GM19455 (cell line): Measurements from ENCODE around the gene KEL.

ENCODE experiments used
- ATAC-seq: cut with Tn5 transposase; IDR thresholded peaks from one replicate; pipeline ENCODE4 v1.9.1; 2021; ENCODE audit not compliant: unreplicated experiment

Gene KEL

DNA sequence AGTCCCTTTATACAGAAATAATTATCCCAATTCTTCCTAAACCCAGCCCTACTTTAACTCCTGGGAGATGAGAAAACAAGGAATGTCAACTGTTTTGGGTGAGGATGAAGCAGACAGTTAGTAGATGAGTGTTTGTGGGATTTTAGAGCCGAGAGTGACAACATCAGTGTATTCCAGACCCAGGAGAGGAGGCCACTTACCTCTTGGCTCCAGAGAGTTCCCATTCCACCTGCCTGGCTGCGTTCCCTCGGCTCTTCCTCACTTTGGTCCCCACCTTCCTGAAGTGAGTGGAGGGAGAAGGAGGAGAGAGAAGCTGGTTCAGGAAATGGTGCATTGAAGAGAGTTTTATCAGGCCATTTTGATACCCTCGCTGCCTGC lies 579 bp downstream of the KEL start:
- no peak for ATAC-seq

DNA sequence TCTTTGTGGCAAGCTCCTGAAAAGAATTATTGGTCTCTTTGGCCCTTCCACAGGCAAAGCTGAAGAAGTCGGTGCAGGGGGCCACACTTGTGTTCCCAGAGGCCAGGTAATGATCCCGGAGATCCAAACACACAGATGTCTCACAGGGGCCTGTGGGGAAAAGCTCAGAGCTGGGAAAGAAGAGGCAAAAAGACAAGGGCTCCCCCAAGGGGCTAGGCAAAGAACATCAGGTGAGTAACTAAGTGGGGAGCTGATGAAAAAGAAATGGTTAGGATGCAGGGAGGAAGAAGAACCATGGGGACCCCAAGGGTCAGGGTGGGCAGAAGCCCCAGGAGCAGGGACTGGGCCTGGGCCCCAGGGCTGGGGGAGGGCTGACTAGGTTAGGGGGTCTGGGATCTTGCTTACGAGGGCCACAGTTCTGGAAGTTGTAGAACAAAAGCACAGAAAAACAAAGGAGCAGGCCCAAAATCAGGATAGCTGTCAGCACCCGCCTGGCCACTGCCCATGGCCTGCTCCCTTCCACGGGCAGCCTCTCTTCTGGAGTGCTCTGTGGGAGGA lies 1.1 kb downstream of the KEL start:
- ATAC-seq: no peak

DNA sequence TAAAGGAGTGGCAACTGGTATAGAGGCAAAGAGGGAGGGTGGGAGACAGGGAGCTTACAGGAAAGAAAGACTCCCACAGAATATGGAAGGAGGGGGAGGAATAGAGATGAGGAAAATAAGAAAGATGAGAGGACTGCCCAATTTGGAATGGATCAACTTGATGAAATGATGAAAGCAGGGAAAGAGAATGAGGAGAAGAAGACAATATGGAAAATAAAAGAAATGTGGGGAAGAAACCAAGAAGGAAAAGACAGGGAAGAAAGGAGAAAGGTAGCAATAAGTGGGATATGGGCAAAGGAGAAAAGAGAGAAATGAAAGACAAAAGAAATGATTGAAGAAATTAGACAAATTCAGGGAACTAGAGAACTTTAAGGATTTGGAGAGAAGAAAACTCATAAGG lies 3.0 kb downstream of the KEL start:
- ATAC-seq: no peak

DNA sequence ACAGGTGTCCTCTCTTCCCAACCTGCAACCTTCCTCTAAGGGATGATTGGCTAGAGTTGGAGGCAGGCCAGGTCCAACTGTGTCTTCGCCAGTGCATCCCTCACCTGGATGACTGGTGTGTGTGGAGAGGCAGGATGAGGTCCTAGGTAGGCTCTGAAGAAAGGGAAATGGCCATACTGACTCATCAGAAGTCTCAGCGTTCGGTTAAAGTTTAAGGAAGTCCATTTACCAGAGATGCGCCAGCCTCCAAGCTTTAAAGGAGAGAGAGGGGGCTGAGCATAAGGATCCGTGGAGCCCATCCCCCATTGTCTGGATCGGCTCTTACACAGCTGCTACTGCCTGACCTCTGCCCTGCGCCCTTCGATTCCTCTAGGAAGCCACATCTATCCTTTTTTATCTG lies 4.4 kb downstream of the KEL start:
- ATAC-seq: no peak

DNA sequence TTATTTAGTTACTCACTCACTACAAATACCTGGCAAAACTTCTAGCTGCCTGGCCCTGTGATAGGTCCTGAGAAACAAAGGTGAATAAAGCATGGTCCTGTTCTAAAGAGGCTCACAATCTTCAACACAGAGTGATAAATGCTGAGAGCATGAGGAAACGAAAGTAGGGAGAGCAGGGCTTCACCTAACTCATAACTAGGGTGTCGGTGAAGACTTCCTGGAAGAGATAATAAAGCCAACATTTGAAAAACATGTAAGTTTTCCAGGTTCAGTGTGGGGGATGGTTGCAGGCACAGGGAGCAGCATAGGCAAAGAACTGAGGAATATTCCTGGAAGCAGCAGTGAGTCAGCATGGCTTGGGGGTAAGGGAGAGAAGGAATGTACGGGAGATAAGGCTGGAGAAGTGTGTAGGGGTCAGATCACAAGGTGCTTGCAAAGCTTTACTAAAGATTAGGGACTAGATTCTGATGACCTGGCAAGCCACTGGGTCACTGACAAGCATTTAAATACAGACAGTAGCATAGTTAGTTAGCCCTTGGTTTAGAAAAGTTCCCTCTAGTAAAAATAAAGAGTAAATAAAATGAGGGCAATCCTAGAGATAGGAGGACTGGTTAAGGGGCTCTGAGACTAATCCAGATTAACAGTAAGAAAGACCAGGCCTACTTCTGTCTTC lies 5.1 kb downstream of the KEL start:
- no peak for ATAC-seq

DNA sequence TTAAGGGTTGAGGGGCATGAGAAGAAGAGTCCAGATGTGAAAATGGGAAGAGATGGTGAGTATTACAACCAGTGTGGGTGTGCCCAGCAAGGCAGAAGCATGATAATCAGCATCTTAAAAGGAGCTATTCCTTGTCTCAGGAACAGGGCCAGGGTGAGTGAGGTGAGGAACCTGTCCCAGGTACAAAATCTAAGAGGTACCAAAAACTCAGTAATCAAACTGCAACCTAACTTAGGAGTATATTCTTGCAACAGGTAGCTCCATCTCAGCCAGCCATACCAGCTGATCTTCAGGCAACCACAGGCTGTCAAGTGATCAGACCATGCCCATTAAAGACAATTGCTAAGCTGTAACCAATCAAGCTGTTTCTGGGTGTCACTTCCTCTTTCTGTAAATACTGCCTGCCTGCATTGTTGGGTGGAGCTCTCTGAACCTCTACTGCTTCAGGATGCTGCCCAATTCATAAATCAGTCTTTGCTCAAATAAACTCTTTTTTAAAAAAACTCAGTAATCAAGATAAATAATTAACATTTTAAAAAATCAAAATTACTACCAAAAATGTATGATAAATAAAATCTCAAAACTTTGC lies 7.4 kb downstream of the KEL start:
- ATAC-seq: no peak

DNA sequence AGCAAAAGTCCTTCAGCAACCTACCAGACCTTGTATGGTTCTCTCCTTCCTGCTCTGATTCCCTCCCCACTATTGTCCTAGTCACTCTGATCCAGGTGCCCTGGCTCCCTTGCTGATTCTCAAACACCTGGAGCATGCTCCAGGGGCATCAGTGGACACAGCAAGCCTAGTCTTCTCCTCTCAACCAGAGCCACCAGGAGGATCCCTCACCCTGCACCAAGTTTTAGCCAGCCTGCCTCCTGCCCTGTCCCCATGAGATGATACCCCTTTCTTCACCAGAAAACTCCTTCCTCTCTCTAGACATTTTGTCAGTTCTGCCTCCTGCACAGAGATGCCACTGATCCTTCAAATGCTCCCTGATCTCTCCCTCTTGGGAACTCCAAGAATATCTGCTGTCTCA lies 11.9 kb downstream of the KEL start:
- no peak for ATAC-seq

DNA sequence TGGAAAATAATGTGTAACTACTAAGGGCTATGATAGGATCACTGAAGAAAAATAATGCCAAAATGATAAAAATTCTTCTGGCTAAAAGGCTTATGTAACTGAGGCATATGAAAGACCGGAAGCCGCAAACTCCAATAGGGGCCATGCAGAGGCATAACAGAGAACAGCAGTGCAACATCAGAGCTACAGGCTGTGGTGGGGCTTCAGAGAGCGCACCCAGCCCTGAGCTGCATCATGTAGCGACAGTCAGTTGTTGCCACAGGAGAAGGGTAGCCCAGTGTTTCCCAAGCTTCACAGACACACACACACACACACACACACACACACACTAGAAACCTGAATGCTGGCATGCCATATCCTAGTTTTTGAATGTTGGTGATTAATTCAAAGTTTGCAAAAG lies 13.6 kb downstream of the KEL start:
- ATAC-seq: no peak

DNA sequence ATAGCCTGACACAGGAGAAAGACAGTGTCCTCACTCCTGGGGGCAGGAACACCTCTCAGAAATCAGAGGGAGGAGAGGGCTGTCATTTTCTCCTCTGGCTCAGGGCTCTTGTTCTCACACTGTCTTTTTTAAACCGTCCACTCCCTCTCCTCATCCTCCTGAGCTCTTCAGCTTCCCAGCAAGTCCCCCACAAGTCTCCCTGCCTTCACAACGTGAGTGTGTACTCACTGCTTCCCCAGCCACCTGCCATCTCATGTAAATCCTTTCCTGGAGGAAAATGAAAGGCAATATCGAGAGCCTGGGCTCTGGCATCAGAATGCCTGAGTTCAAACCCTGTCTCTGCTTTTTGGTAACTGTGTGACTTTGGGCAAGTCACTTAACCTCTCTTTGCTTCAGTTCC lies 17.2 kb downstream of the KEL start:
- ATAC-seq: no peak

DNA sequence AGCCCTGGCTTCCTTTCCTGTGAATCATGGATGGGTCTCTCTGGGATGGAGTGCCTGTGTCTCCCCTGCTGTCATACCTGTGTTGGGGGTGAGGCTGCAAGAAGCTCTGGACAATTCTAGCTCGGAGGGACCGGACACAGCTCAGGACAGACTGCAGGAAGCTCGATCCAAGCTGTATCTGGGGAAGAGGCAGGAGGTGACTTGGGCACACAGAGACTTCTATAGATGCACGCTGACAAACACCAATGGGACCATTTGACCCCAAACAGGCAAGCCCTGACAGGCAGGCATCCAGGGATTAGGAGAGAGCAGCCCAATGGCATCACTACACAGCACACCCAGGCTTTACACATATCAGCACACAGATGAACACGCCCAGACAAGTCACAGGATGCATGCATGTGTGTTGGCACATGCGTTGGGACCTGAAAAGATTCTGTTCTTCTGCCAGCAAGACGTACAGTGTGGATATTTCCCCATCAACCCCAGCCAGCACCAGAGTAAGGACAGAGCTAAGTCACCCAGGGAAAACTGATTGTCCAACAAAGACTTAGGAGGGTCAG lies 18.4 kb downstream of the KEL start:
- ATAC-seq: no peak

DNA sequence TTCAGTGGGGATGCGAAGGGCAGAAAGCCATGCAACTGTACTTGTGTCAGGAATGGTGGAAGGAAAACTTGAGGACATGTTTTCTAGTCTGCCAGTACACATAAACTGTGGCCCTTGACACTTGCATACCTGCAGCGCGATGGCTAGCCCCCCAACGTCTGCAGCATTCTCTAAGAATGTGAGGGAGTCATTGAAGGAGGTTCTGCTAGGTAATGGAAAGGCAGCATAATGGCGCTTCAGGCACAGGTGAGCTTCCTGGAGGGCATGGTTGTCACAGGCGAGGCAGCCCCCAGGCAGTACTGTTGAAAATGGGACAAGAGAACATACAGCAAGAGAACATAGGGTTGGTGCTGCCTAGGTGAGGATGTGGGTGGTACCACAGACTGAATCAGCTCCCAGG lies 19.4 kb downstream of the KEL start:
- no peak for ATAC-seq

DNA sequence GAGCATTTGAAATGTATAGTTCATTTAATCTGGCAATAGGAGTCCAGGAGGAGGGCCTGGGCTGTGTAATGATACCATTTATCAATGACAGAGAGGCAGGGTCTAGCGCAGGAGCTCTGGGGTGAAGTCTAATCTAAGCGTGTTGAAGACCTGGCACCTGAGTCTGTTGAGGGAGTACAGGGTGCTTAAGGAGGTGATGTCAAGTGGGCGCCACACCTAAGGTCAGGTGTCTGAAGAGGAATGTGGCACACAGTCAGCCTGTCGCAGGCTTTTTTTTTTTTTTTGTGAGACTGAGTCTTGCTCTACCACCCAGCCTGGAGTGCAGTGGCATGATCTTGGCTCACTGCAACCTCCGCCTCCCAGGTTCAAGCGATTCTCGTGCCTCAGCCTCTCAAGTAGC lies 20.6 kb downstream of the KEL start:
- ATAC-seq: no peak

DNA sequence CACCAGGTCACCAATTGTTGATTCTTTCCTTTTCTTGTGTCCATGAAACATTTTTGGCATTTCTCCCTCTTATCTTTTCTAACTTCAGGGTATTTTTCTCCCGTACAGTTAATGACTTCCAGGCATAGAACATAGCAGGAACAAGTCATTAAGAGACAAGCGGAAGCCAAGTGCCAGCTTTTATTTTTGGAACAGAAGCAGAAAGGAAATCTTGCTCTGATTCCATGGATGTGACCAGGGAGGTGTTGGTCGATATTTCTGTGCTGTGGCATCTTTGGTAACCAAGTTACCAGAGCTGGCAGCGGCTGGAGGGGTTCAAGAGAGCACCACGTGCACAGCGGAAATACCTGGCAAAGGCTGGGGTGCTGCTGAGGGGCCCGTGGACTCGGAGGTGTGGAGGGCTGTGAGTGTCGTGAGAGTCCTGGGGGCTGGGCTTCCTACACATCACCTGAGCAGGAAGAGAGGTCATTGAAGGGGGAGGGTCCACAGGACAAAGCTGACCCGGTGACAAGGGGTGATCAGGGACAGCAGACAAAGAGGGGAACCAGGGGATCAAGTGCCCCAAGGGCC lies 21.1 kb downstream of the KEL start:
- ATAC-seq: no peak

DNA sequence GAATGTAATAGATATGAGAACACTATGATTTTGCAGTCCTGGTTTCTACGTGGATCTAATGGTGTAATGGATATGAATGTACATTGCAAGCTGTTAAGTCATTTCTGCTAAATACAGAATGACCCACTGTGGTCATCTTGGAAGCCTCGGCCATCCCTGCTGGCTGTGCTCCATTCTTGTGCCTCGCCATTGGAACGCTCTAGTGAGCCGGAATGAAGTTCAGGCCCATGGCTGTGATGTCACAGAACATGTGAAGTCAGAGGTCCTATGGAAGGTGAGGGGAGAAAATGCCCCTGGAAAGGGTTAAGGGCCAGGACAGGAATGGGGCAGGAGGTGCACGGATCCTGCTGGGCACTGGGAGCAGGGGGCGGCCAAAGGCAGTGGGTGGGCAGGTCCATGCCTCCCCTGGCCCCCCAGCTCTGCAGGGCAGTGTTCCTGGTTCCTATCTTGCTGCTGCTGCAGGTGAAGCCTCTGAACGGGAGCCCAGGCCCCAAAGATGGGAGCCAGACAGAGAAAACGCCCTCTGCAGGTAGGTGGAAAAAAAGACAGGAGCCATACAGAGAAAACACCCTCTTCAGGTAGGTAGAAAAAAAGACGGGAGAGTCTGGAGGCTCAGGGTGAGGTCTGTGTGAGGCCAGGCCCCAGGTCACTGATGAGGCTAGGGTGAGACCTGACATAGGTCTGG lies 22.8 kb downstream of the KEL start, which contains the start of gene LLCFC1:
Gene LLCFC1 (plus strand): TSS at position 259 of the 685 bp plus-strand sequence. CDS start 138 bp downstream, at position 397.
- ATAC-seq: no peak

DNA sequence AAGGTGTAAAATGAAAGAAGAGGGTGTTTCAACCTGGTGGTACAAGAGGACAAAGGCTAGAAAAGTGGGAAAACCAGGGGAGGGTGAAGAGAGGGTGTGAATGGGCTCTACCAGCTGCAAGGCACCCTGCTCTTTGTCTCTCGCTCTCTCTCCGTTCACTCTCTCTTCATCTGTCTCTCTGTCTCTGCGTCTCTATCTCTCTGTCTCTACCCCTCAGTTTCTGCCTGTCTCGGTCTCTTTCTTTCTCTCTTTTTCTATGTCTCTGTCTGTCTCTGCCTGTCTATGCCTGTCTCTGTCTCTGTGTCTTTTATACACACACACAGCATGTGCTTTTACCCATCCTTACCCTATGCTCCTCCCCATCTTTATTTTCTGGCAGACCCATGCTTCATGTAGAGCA lies 23.6 kb downstream of the KEL start:
- no peak for ATAC-seq

DNA sequence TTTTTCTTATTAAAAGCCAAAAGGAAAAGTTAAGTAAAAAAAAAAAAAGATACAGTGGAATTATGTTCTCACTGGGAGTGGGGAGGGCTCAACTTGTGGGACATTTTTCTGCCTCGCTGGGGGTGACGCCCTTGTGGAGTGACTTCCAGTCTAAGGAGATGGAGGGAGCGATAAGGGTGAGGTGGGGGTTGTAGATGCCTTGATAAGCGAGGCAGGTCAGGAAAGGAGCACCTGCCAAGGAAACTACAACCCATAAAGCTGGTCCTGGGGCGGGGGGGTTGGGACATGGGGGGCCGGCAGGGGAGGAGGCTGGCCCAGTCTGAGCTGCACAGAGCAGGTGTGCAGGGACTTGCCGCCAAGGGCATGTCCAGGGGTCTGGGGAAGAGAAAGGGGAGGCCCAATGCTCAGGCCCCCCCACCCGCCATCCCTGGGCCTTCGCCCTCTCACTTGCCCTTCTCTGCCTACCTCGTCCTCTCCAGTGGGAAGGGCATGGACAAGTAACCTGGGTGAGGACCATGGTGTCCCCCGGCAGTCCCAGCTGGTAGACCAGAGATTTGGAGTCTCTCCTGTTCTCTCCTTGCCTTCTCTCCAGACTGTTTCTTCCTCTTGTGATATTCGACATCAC lies 26.1 kb downstream of the KEL start:
- ATAC-seq: no peak

DNA sequence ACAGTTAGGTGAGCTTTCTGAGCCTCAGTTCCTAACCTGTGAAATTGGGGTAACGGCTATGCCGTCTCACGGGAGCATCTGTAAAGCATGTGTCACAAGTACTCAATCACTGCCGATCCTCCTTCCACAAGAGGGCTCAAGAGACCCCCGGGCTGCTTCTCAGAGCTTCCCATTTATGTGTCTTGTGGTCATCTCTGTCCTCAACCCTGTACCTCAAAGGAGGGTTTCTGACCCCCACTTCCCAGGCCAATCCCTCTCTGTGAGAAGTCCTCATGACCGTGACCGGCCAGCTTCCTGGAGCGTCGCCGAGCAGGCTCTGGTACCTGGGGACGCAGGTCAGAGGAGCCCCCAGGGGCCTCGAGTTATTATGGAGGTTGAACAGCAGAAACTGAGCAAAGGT lies 28.1 kb downstream of the KEL start:
- no peak for ATAC-seq

DNA sequence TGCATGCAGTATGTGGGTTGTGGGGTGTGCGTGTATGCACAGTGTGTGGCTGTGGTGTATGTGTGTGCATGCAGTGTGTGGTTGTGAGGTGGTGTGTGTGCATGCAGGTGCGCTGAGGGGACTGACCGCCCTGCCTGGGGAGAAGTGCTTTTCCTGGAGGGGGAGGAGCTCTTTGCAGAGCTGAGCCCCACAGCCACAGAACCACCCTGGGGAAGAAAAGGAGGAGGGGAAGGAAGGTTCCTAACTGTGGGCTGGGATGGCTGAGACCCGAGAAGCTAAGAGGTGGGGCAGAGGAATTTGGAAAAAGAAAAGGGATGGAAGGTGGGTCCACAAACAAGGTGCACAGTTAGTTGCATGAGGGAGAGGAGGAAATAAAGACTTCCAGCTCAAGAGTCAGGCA lies 28.5 kb downstream of the KEL start, which contains the start of gene TRPV5:
Gene TRPV5 (minus strand): TSS at position 123 of the 400 bp plus-strand sequence. CDS start 287 bp downstream, outside the sequence.
- ATAC-seq: no peak

DNA sequence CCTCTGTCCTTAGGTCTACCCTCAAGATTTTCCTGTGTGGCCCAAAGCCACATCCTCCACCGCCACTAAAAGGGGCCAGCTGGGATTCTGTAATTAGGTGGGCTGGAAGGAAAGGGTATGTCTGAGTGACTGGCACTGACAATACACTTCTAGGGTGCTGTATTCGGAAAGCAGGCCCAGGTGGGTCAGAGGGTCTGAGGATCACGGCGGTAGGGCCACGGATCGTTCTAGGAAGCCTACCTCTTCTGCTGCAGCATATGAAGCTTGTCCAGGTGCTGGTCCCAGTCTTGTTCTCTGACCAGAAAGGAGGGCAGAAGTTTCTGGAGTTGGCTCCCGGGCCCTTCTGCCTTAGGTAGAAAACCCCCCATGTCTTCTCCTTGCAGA lies 29.1 kb downstream of the KEL start:
- no peak for ATAC-seq

DNA sequence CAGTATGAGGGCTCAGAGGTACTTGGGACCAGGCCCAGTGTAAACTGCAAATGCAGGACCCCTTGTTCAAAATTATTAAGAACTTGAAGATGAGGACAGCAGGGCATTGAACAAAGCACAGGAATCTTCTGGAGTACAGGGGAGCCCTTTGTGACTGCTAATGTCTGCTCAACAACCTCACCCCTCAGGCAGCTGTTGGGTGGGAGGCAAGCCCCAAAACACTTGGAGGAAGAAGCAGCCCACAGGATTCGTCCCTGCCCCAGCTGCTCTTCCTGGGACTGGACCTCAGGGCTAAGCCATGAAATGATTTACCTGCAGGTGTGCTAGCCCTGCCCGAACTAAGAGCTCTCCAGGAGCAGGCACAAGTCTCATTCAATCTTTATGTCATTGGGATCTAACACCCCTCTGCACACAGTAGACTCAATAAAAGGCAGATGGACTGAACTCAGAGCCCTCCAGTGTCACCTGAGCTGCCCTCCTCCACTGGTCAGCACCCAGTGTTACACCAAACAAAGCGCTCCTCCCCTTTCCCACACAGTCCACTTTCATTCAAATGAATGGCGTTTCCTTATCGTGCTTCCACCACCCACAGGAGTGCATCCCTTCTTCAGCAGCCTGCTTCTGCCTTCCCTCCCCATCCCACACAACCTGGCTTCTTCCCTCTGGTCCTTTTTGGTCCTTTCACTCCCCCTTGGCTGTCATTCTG lies 29.6 kb downstream of the KEL start:
- ATAC-seq: no peak
